Measurements from ENCODE around the gene BCL11A.

GRCh38 chr2:60475123-60475830, 78.2 kb downstream of the BCL11A start:
- no peak for TF ChIP-seq CTCF (IDR thresholded peaks at IDR 0.05)
- no peak for TF ChIP-seq POLR2A (IDR thresholded peaks at IDR 0.05)
